Left renal cortex interstitium (tissue), 4 donors: ENCODE measurements around the gene TECPR1. TPM values are rescaled to one million over a fixed set of nuclear protein-coding genes. Genes with fewer than 3 reads are reported as not detected.
A peak's percentile ranks its signal among the peaks of the same experiment; 100 is the strongest.

ENCODE experiments used
- DNase-seq, 4 donors: peaks; one replicate each; pipeline ENCODE4 v3.0.0-alpha.2; 2013; ENCODE audit warnings: low read depth in 4 of 4, low spot score in 2 of 4, missing footprints in 1 of 4
- polyA plus RNA-seq, 4 donors: library from polyadenylated mRNA; unstranded; fragments of 120-200 nt; gene quantifications; one replicate each; pipeline ENCODE4 v1.2.1, GENCODE V29; 2013; ENCODE audit not compliant: insufficient read length in 4 of 4

Gene TECPR1
- 10 to 100 TPM; 13.8 to 26.9 (median 20.4) TPM for polyA plus RNA-seq

- DNase-seq: peak; percentile 60 to 82 (median 77)
Observed at GRCh38 chr7:98251601-98252424, at the start of gene TECPR1. Gene TECPR1 (minus strand): TSS chr7:98252232. CDS start chr7:98246146, 6,086 bp downstream.

- no peak for DNase-seq
Observed at GRCh38 chr7:98300595-98301372, 48.8 kb upstream of the TECPR1 start.

- no peak for DNase-seq
Observed at GRCh38 chr7:98297626-98298286, 45.7 kb upstream of the TECPR1 start.

- no peak for DNase-seq
Observed at GRCh38 chr7:98296833-98297232, 44.8 kb upstream of the TECPR1 start.

- no peak for DNase-seq
Observed at GRCh38 chr7:98295467-98296192, 43.6 kb upstream of the TECPR1 start.

GRCh38 chr7:98294798-98295382 lies 42.9 kb upstream of the TECPR1 start:
- no peak for DNase-seq

- DNase-seq: no peak
Observed at GRCh38 chr7:98294326-98294725, 42.3 kb upstream of the TECPR1 start.

- DNase-seq: no peak
Observed at GRCh38 chr7:98293746-98294145, 41.7 kb upstream of the TECPR1 start.

GRCh38 chr7:98293265-98293664 lies 41.2 kb upstream of the TECPR1 start:
- DNase-seq: no peak

- DNase-seq: no peak
Observed at GRCh38 chr7:98291717-98292116, 39.7 kb upstream of the TECPR1 start.

GRCh38 chr7:98289333-98289875 lies 37.4 kb upstream of the TECPR1 start:
- DNase-seq: no peak

- no peak for DNase-seq
Observed at GRCh38 chr7:98288064-98288823, 36.2 kb upstream of the TECPR1 start.

- no peak for DNase-seq
Observed at GRCh38 chr7:98287486-98287959, 35.5 kb upstream of the TECPR1 start.

- DNase-seq: no peak
Observed at GRCh38 chr7:98286701-98287485, 34.9 kb upstream of the TECPR1 start.

- no peak for DNase-seq
Observed at GRCh38 chr7:98286093-98286539, 34.1 kb upstream of the TECPR1 start.

GRCh38 chr7:98285157-98286092 lies 33.4 kb upstream of the TECPR1 start:
- no peak for DNase-seq
